H9 (cell line): ENCODE results near the gene SCARF1. TPM values are rescaled to one million over a fixed set of nuclear protein-coding genes. Genes with fewer than 3 reads are reported as not detected.
A peak's percentile ranks its signal among the peaks of the same experiment; 100 is the strongest.

ENCODE experiments used
- DNase-seq: peaks from one replicate; pipeline ENCODE4 v3.0.0-alpha.2; 2017
- H2AFZ ChIP-seq: one replicate; pipeline ENCODE4 v1.6.1; 2013; ENCODE audit warnings: mild to moderate bottlenecking, low read length, control low read depth, moderate library complexity
- H2AK5ac ChIP-seq: 2 replicates; pipeline ENCODE4 v1.6.1; 2013; ENCODE audit warnings: low read length, control low read depth, mixed read lengths; ENCODE audit not compliant: insufficient read length
- H2BK120ac ChIP-seq: one replicate; pipeline ENCODE4 v1.6.1; 2013; ENCODE audit warnings: low read depth, mild to moderate bottlenecking, low read length, control low read depth, inconsistent platforms; ENCODE audit not compliant: poor library complexity, severe bottlenecking
- H2BK12ac ChIP-seq: 2 replicates; pipeline ENCODE4 v1.6.1; 2013; ENCODE audit warnings: low read length, control low read depth, mixed read lengths, low read depth; ENCODE audit not compliant: insufficient read length
- H2BK15ac ChIP-seq: 2 replicates; pipeline ENCODE4 v1.6.1; 2013; ENCODE audit warnings: low read depth, low read length, control low read depth
- H2BK20ac ChIP-seq: one replicate; pipeline ENCODE4 v1.6.1; 2013; ENCODE audit warnings: low read depth, mild to moderate bottlenecking, low read length, control low read depth, inconsistent platforms; ENCODE audit not compliant: poor library complexity, severe bottlenecking
- H2BK5ac ChIP-seq: 2 replicates; pipeline ENCODE4 v1.6.1; 2013; ENCODE audit warnings: low read length, control low read depth, mixed read lengths; ENCODE audit not compliant: insufficient read length
- H3K14ac ChIP-seq: 2 replicates; pipeline ENCODE4 v1.6.1; 2013; ENCODE audit warnings: low read length, control low read depth; ENCODE audit not compliant: insufficient read depth
- H3K18ac ChIP-seq: 2 replicates; pipeline ENCODE4 v1.6.1; 2013; ENCODE audit warnings: low read depth, mild to moderate bottlenecking, mixed read lengths, low read length, control low read depth; ENCODE audit not compliant: insufficient read length
- H3K23ac ChIP-seq: 2 replicates; pipeline ENCODE4 v1.6.1; 2013; ENCODE audit warnings: low read length, control low read depth, mixed read lengths, low read depth; ENCODE audit not compliant: insufficient read length
- H3K23me2 ChIP-seq: 2 replicates; pipeline ENCODE4 v1.6.1; 2013; ENCODE audit warnings: low read depth, mild to moderate bottlenecking, mixed read lengths, low read length, control low read depth; ENCODE audit not compliant: insufficient read length, poor library complexity, severe bottlenecking
- H3K27ac ChIP-seq: 2 replicates; pipeline ENCODE4 v1.5.1; 2013; ENCODE audit warnings: low read length, control low read depth, mixed read lengths, low read depth; ENCODE audit not compliant: insufficient read length
- H3K27me3 ChIP-seq: 2 replicates; pipeline ENCODE4 v1.6.1; 2013; ENCODE audit warnings: low read length, control low read depth, inconsistent platforms; ENCODE audit not compliant: insufficient read depth
- H3K4ac ChIP-seq: 2 replicates; pipeline ENCODE4 v1.6.1; 2013; ENCODE audit warnings: low read depth, mild to moderate bottlenecking, control low read depth, inconsistent platforms, low read length, moderate library complexity
- H3K4me1 ChIP-seq: 2 replicates; pipeline ENCODE4 v1.6.1; 2013; ENCODE audit warnings: low read length, control low read depth, inconsistent platforms; ENCODE audit not compliant: insufficient read depth
- H3K4me2 ChIP-seq: 2 replicates; pipeline ENCODE4 v1.6.1; 2013; ENCODE audit warnings: low read length, control low read depth, mixed read lengths; ENCODE audit not compliant: insufficient read length, insufficient read depth
- H3K56ac ChIP-seq: 2 replicates; pipeline ENCODE4 v1.6.1; 2013; ENCODE audit warnings: low read depth, mild to moderate bottlenecking, mixed read lengths, low read length, control low read depth; ENCODE audit not compliant: insufficient read length
- H3K79me1 ChIP-seq: 2 replicates; pipeline ENCODE4 v1.6.1; 2013; ENCODE audit warnings: low read depth, mild to moderate bottlenecking, moderate library complexity, low read length, control low read depth, inconsistent platforms; ENCODE audit not compliant: insufficient read depth, poor library complexity, severe bottlenecking
- H3K79me2 ChIP-seq: 2 replicates; pipeline ENCODE4 v1.6.1; 2013; ENCODE audit warnings: low read length, control low read depth, inconsistent platforms; ENCODE audit not compliant: insufficient read depth
- H3K9ac ChIP-seq: 2 replicates; pipeline ENCODE4 v1.6.1; 2013; ENCODE audit warnings: low read length, control low read depth, mixed read lengths; ENCODE audit not compliant: insufficient read length; ENCODE audit errors: extremely low read depth
- H3K9me3 ChIP-seq: one replicate; pipeline ENCODE4 v1.6.1; 2013; ENCODE audit warnings: low read depth, low read length, inconsistent platforms; ENCODE audit not compliant: control insufficient read depth
- H3T11ph ChIP-seq: one replicate; pipeline ENCODE4 v1.6.1; 2013; ENCODE audit warnings: mild to moderate bottlenecking, low read length, control low read depth, inconsistent platforms
- H4K20me1 ChIP-seq: one replicate; pipeline ENCODE4 v1.6.1; 2013; ENCODE audit not compliant: control insufficient read depth, insufficient read length, insufficient read depth
- H4K5ac ChIP-seq: 2 replicates; pipeline ENCODE4 v1.6.1; 2013; ENCODE audit warnings: low read depth, mild to moderate bottlenecking, mixed read lengths, low read length, control low read depth; ENCODE audit not compliant: insufficient read length
- H4K8ac ChIP-seq: replicated peaks from 2 replicates; pipeline ENCODE4 v1.6.1; 2013; ENCODE audit warnings: low read length, control low read depth, mixed read lengths, low read depth; ENCODE audit not compliant: insufficient read length
- H4K91ac ChIP-seq: 2 replicates; pipeline ENCODE4 v1.6.1; 2013; ENCODE audit warnings: low read depth, mild to moderate bottlenecking, moderate library complexity, mixed read lengths, low read length, control low read depth; ENCODE audit not compliant: insufficient read length
- H3K27ac Mint-ChIP-seq, 3 experiments: 2 replicates in 2 of 3; 3 replicates in 1 of 3; pipeline ENCODE4 v1.8.0; 2020 to 2021; ENCODE audit warnings: mixed read lengths in 3 of 3, mild to moderate bottlenecking in 1 of 3, moderate library complexity in 1 of 3
- H3K27me3 Mint-ChIP-seq: 2 replicates; pipeline ENCODE4 v1.8.0; 2021; ENCODE audit warnings: low read depth, mild to moderate bottlenecking, moderate library complexity, mixed read lengths
- H3K36me3 Mint-ChIP-seq, 3 experiments: 2 replicates in 2 of 3; 3 replicates in 1 of 3; pipeline ENCODE4 v1.8.0; 2020 to 2021; ENCODE audit warnings: low read depth in 3 of 3, mixed read lengths in 3 of 3; ENCODE audit not compliant: insufficient read depth in 1 of 3
- H3K4me1 Mint-ChIP-seq, 2 experiments: 2 replicates each; pipeline ENCODE4 v1.8.0; 2020; ENCODE audit warnings: mixed read lengths in 2 of 2
- H3K4me3 Mint-ChIP-seq, 2 experiments: 2 replicates in 1 of 2; 3 replicates in 1 of 2; pipeline ENCODE4 v1.8.0; 2020 to 2021; ENCODE audit warnings: mild to moderate bottlenecking in 2 of 2, mixed read lengths in 2 of 2, moderate library complexity in 1 of 2
- H3K9me3 Mint-ChIP-seq, 2 experiments: 2 replicates in 1 of 2; 3 replicates in 1 of 2; pipeline ENCODE4 v1.8.0; 2020; ENCODE audit warnings: mild to moderate bottlenecking in 2 of 2, mixed read lengths in 2 of 2, moderate library complexity in 1 of 2
- CTCF ChIP-seq: fragments of 200-600 bp; sonication (generic); conservative IDR thresholded peaks from 3 replicates; pipeline ENCODE4 v1.8.0; 2021; ENCODE audit warnings: antibody characterized with exemption, mild to moderate bottlenecking
- WGBS: extraction: QIAGEN DNeasy Blood & Tissue Kit; methylation state at CpG from one replicate; pipeline ENCODE4 v1.1.7; 2013; ENCODE audit warnings: missing lambda C conversion rate, low lambda C conversion rate, mixed read lengths; ENCODE audit not compliant: insufficient read length; ENCODE audit errors: extremely low coverage; 5-methylcytosine and 5-hydroxymethylcytosine counted together
- total RNA-seq: library from RNA; stranded (reverse); gene quantifications from 2 replicates; pipeline ENCODE4 v1.2.1, GENCODE V29; 2021

Gene SCARF1
- total RNA-seq, 1 experiment from 2014 or later, result 2.4 TPM

DNA sequence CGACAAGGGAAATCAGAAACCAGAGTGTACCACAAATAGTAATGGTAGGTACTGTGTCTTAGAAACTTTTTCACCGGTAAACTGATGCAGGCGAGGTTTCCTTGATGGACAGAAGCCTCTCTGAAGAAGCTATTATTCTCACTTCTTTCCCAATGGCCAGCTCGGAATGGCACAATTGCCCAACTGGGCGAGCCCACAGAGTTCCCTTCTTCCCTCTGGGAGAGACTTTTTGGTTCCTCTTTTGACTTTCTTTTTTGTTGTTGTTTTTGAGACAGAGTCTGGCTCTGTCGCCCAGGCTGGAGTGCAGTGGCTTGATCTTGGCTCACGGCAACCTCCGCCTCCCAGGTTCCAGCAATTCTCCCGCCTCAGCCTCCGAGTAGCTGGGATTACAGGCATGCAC is 33.8 kb downstream of the SCARF1 start:
- H2BK5ac ChIP-seq, result no peak overlapping the region
- H3K36me3 Mint-ChIP-seq, result peaks cover 2 to 12% (median 7%) of the 10 kb centered on the region in 3 experiments; a peak in 5 of 7 replicates
- H3K79me2 ChIP-seq, result no peaks in the 10 kb centered on the region
- no peak overlapping the region for H3K23ac ChIP-seq
- H3K4me2 ChIP-seq, result no peak overlapping the region
- no peak overlapping the region for H2BK20ac ChIP-seq
- no peak overlapping the region for H3K27ac ChIP-seq
- H3K18ac ChIP-seq, result no peak overlapping the region
- H3K9me3 Mint-ChIP-seq, result no peaks in the 10 kb centered on the region
- H4K8ac ChIP-seq, result no peak overlapping the region
- no peaks in the 10 kb centered on the region for H3K9me3 ChIP-seq
- H3K79me1 ChIP-seq, result no peaks in the 10 kb centered on the region
- H2AFZ ChIP-seq, result no peak overlapping the region
- no peaks in the 10 kb centered on the region for H3K27me3 ChIP-seq
- H4K20me1 ChIP-seq, result no peaks in the 10 kb centered on the region
- DNase-seq, result no peak
- H3T11ph ChIP-seq, result no peak overlapping the region
- H3K23me2 ChIP-seq, result no peaks in the 10 kb centered on the region
- H2BK15ac ChIP-seq, result no peak overlapping the region
- H3K56ac ChIP-seq, result no peak overlapping the region
- H3K4ac ChIP-seq, result no peak overlapping the region
- no peak overlapping the region for H2AK5ac ChIP-seq
- H4K91ac ChIP-seq, result no peak overlapping the region
- peaks cover 0 to 2% of the 10 kb centered on the region in 2 experiments; a peak in 1 of 4 replicates for H3K4me1 Mint-ChIP-seq
- H2BK120ac ChIP-seq, result no peak overlapping the region
- WGBS, result no CpG with 5 or more reads among the region's 10 CpGs
- no peak overlapping the region for H4K5ac ChIP-seq
- H3K14ac ChIP-seq, result no peak overlapping the region
- H3K4me3 Mint-ChIP-seq, result no peak overlapping the region
- H3K27ac Mint-ChIP-seq, result peak overlapping the region in 2 of 3 experiments; percentile 46 to 67; a peak in 1 of 7 replicates
- H3K4me1 ChIP-seq, result no peaks in the 10 kb centered on the region
- H2BK12ac ChIP-seq, result no peak overlapping the region
- no peak overlapping the region for H3K9ac ChIP-seq
- TF ChIP-seq CTCF, result no peak
- no peaks in the 10 kb centered on the region for H3K27me3 Mint-ChIP-seq
